Measurements from ENCODE around the gene SHISAL1.

SHISAL1 gene

GRCh38 chr22:44260216-44261035, 52.3 kb downstream of the SHISAL1 start:
- FAIRE-seq = no peak
- no peak for TF ChIP-seq CTCF (IDR thresholded peaks at IDR 0.05; ENCODE audit: insufficient read depth, missing control alignments)
- DNase-seq (ENCODE audit: insufficient read length, low spot score) = no peak

- no peak for DNase-seq (ENCODE audit: insufficient read length, low spot score)
- TF ChIP-seq CTCF (IDR thresholded peaks at IDR 0.05; ENCODE audit: insufficient read depth, missing control alignments) = no peak
- FAIRE-seq = no peak
Measured at GRCh38 chr22:44259366-44260215, 53.2 kb downstream of the SHISAL1 start.

DNA sequence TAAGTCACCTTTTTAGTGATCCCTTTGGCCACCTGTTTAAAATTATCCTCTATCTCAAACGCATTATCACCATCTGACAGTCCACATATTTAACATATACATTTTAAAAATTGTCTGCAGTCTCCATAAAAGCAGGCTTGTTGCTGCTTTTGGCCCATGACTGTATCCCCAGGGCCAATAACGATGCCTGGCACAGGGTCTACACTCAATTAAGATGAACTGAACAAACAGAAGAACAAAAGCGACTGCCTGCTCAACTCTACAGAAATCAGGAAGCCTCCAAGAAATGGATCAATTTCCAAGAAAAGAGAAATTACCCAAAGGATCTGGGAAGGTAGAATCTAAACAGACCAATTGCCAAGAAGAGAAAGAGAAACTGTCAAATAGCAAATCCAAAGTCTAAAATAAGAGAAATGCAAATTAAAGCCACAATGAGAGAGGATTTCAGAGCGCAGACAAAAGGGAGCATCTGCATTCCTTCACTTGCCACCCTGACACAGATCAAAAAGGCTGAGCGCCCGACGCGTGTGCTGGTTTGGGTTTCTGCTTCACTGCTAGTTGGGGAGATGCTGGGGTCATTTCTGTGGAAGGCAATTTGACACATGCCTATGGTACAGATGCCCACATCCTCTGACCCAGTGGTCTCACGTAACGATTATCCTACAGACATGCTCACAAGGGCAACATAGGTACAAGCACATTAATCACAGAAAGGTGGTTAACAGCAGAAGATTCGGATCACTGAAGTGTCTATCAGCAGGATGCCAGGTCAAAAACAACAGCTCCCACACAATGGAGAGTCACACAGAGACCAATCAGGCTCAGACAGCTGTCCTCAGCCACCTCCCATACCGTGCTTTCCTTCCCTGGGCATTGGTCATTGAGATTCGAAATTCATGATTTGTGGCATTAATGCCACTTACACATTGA, 55.9 kb downstream of the SHISAL1 start:
- TF ChIP-seq CTCF (IDR thresholded peaks at IDR 0.05; ENCODE audit: insufficient read depth, missing control alignments) = no peak
- DNase-seq (ENCODE audit: insufficient read length, low spot score) (no peak), FAIRE-seq (no peak)

- no peak for DNase-seq (ENCODE audit: insufficient read length, low spot score)
- TF ChIP-seq CTCF (IDR thresholded peaks at IDR 0.05; ENCODE audit: insufficient read depth, missing control alignments) = no peak
- FAIRE-seq = no peak
Measured at GRCh38 chr22:44256085-44256484, 56.7 kb downstream of the SHISAL1 start.

DNA sequence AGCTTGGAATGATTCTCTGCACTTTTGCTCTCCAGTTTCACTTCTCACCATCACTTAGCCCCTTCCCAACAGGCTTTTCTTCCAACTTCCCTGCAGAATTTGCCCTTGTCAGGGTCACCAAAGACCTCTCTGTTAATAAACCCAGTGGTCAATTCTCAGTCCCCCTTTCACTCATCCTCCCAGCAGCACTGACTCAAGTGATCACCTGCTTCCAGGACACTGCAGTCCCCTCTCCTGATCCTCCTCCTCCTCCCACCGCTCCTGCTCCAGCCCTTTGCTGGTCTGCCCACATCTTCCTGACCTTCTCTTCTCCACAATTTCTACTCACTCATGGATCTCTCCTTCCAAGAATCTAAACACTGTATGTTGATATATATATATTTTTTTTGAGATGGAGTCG, 57.9 kb downstream of the SHISAL1 start:
- FAIRE-seq (no peak), DNase-seq (ENCODE audit: insufficient read length, low spot score) (no peak)
- no peak for TF ChIP-seq CTCF (IDR thresholded peaks at IDR 0.05; ENCODE audit: insufficient read depth, missing control alignments)

DNA sequence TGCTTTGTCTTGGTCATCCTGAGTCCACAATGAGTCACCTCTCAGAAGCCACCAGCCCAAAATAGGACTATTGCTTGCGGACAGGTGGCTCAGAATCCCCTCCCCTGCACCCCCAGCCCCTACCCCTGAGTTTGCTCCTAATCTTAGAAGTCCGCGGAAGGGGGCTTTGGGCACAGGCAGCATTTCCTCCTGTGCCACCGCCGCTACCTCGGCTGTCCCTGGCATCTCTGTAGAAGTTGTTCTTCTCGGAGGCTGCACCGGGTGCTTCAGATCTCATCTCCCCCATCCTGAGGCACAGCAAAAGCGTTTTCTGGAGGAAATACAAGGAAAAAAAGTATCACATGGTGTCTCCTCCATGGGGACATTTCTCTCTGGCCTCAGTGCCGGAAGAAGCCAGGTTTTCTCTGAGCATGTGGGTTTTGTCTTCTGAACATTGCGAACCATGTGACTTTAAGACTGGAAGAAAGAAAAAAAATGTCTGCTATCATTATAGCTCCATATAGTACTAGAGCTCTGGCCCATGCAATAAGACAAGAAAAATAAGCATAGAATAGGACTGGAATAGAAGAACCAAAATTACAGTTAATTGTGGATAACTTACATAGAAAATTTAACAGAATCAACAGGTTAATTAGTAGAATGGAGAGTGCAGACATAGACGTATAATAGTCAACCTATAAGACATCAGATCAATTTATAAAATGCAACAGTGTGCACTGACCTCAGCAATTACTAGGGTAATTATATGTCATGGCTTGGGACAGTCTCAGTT, 63.2 kb downstream of the SHISAL1 start:
- no peak for TF ChIP-seq CTCF (IDR thresholded peaks at IDR 0.05; ENCODE audit: insufficient read depth, missing control alignments)
- FAIRE-seq = no peak
- no peak for DNase-seq (ENCODE audit: insufficient read length, low spot score)
